Spinal cord (tissue), 10 donors: ENCODE measurements around the gene REST. TPM values are rescaled to one million over a fixed set of nuclear protein-coding genes. Genes with fewer than 3 reads are reported as not detected.
"Not testable (repeated sequence)": the region's sequence is repeated elsewhere in the genome, so short reads cannot be mapped to it uniquely, and the experiment has no call there.

Experiments
- DNase-seq, 6 donors: peaks; one replicate each; pipeline versions ENCODE4 v3.0.0 to v3.0.0-alpha.2; 2013 to 2015; ENCODE audit warnings: low spot score in 6 of 6, low read depth in 4 of 6
- H3K27ac ChIP-seq: one replicate; pipeline ENCODE4 v1.5.1; 2013; ENCODE audit warnings: low read depth, low read length, control low read depth
- H3K27me3 ChIP-seq: one replicate; pipeline ENCODE4 v1.6.1; 2013; ENCODE audit warnings: low read length; ENCODE audit not compliant: control insufficient read depth, insufficient read depth
- H3K36me3 ChIP-seq: one replicate; pipeline ENCODE4 v1.6.1; 2013; ENCODE audit warnings: low read length; ENCODE audit not compliant: control insufficient read depth, insufficient read depth
- H3K4me1 ChIP-seq: one replicate; pipeline ENCODE4 v1.6.1; 2013; ENCODE audit warnings: low read length; ENCODE audit not compliant: control insufficient read depth, insufficient read depth
- H3K4me3 ChIP-seq: one replicate; pipeline ENCODE4 v1.5.1; 2013; ENCODE audit warnings: low read depth, low read length, control low read depth
- H3K9me3 ChIP-seq: one replicate; pipeline ENCODE4 v1.6.1; 2013; ENCODE audit warnings: low read length; ENCODE audit not compliant: control insufficient read depth, insufficient read depth
- WGBS: methylation state at CpG from one replicate; pipeline ENCODE4 v1.1.5; 2013; ENCODE audit warnings: missing lambda C conversion rate; ENCODE audit not compliant: insufficient coverage; 5-methylcytosine and 5-hydroxymethylcytosine counted together
- polyA plus RNA-seq, 2 donors: library from polyadenylated mRNA; unstranded; fragments of 120-200 nt; gene quantifications; one replicate each; pipeline ENCODE4 v1.2.1, GENCODE V29; 2013; ENCODE audit not compliant: insufficient read length in 2 of 2
- total RNA-seq, 2 donors: library from RNA; depleted of rRNA in 1 of 2; stranded (reverse); fragments of 120-200 nt in 1 of 2; fragments of >200 nt in 1 of 2; gene quantifications; one replicate each; pipeline versions ENCODE4 v1.2.3 to v1.2.4, GENCODE V29; 2013 to 2014
- donor health status: healthy.

Gene REST
- total and polyA plus RNA-seq, 4 donors: 12.3 to 42.9 (median 21.9) TPM

DNA sequence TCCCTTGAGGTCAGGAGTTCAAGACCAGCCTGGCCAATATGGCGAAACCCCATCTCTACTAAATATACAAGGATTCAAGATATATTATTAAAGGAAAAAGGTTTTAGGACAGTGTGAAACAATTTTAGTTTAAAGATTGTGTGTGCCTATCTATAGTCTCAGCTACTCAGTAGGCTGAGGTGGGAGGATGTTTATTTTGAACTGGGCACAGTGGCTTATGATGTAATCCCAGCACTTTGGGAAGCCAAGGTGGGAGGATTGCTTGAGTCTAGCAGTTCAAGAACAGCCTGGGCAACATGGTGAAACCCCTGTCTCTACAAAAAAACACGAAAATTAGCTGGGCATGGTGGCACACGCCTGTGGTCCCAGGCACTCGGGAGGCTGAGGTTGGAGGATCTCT, 31.4 kb upstream of the REST start:
- Histone ChIP-seq H3K27me3 (no peaks in the 10 kb centered on the region), H3K36me3 (no peaks in the 10 kb centered on the region), H3K4me3 (no peak overlapping the region), H3K4me1 (peaks cover 8% of the 10 kb centered on the region), H3K9me3 (no peaks in the 10 kb centered on the region), H3K27ac (no peak overlapping the region)
- WGBS: 83% methylated on average over 1 of the region's 4 CpGs
- DNase-seq: no peak

DNA sequence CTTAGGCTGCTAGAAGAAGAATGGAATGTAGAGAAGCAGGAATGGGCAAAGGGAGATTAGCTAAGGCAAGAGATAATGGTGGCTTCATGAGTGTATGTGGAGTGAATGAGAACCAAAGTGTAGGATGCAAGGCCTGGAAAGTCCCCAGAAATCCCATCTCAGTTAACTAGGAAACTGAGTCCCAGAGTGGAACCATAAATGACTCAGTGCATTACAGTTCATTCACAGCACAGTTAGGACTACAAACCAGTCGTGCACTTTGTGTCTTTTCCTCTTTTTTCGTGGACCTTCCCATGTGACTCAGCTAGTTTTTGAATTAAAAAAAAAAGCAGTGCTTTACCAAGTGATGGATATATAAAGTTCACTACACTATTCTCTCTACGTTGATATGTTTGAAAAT, 27.7 kb upstream of the REST start:
- no peak overlapping the region for H3K4me3 ChIP-seq
- no peaks in the 10 kb centered on the region for H3K4me1 ChIP-seq
- H3K27me3 ChIP-seq: no peaks in the 10 kb centered on the region
- H3K36me3 ChIP-seq: no peaks in the 10 kb centered on the region
- no peak for DNase-seq
- H3K9me3 ChIP-seq: no peaks in the 10 kb centered on the region
- H3K27ac ChIP-seq: no peak overlapping the region
- WGBS: no CpG with 5 or more reads among the region's 3 CpGs

DNA sequence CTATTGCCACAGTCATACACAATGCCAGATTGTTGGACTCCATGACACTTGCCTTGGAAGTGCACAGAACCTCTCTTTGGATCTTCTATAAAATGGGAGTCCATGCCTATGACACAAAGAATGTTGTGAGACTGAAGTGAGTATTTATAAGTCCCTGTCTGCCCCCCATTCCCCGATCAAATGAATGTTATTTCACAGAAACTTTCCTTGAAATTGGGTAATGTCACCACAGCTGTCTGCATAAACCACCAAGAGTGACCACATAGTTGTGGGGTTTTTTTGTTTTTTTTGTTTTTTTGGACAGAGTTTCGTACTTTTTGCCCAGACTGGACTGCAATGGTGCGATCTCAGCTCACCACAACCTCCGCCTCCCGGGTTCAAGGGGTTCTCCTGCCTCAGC, 27.1 kb upstream of the REST start:
- Histone ChIP-seq H3K9me3 (no peaks in the 10 kb centered on the region), H3K27me3 (no peaks in the 10 kb centered on the region), H3K4me1 (no peaks in the 10 kb centered on the region), H3K36me3 (no peaks in the 10 kb centered on the region), H3K4me3 (no peak overlapping the region), H3K27ac (no peak overlapping the region)
- WGBS: 89% methylated on average over 4 of the region's 5 CpGs
- DNase-seq: no peak

DNA sequence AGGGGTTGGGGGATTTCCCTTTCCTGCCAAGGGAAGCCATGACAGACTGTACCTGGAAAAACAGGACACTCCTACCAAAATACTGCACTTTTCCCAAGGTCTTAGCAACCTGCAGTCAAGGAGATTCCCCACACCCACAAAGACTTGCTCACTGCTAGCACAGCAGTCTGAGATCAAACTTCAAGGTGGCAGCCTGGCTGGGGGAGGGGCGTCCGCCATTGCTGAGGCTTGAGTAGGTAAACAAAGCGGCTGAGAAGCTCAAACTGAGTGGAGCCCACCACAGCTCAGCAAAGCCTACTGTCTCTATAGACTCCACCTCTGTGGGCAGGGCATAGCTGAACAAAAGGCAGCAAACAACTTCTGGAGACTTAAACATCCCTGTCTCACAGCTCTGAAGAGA, 23.2 kb upstream of the REST start:
- not testable (repeated sequence) for H3K4me1 ChIP-seq, H3K27ac ChIP-seq, H3K36me3 ChIP-seq, H3K27me3 ChIP-seq, DNase-seq, H3K9me3 ChIP-seq, H3K4me3 ChIP-seq
- no CpG with 5 or more reads among the region's 3 CpGs for WGBS

DNA sequence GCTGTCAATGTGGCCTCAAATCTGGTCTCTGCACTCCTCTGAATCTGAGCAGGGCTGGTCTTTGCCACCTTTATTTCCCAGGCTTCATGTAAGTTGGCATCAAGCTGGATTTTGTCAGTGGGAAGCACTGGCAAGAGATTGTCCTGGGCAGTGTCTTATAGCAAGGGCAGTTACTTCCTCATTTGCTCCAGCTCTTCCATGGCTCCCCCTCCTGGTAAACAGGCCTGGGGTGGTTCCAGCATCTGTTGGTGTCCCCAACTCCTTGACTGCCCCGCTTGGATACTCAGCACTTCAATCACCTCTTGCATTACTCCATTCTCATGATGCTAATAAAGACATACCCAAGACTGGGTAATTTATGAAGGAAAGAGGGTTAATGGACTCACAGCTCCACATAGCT, 15.0 kb upstream of the REST start:
- no peaks in the 10 kb centered on the region for H3K9me3 ChIP-seq
- no peak overlapping the region for H3K27ac ChIP-seq
- DNase-seq: no peak
- no peaks in the 10 kb centered on the region for H3K27me3 ChIP-seq
- H3K4me1 ChIP-seq: no peaks in the 10 kb centered on the region
- no peaks in the 10 kb centered on the region for H3K36me3 ChIP-seq
- H3K4me3 ChIP-seq: no peak overlapping the region
- no CpG with 5 or more reads among the region's 1 CpG for WGBS

DNA sequence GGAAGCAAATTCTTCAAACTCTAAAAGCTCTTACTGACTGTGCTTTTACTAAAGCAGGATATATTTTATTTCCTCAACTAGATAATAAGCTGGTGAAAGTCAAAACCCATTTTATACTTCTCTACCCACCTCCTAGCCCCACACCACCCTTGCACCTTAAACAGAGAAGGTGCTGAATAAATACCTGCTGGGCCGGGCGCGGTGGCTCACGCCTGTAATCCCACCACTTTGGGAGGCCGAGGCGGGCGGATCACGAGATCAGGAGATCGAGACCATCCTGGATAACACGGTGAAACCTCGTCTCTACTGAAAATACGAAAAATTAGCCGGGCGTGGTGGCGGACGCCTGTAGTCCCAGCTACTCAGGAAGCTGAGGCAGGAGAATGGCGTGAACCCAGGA, 9.9 kb upstream of the REST start:
- not testable (repeated sequence) for H3K4me3 ChIP-seq, H3K4me1 ChIP-seq, H3K36me3 ChIP-seq, H3K9me3 ChIP-seq, H3K27me3 ChIP-seq, H3K27ac ChIP-seq, DNase-seq
- WGBS: 100% methylated on average over 1 of the region's 17 CpGs

DNA sequence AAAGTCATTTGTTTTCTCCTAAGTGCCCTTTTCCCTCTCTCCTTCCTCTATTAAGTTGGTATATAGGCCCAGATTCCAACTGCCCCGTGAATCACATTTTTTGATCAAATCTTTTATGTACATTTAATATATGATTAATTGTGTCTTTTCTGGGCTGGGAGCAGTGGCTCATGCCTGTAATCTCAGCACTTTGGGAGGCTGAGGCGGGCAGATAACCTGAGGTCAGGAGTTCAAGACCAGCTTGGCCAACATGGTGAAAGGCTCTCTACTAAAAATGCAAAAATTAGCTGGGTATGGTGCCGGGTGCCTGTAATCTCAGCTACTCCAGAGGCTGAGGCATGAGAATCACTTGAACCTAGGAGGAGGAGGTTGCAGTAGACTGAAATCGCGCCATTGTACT, 7.5 kb upstream of the REST start:
- not testable (repeated sequence) for H3K4me3 ChIP-seq, H3K9me3 ChIP-seq, DNase-seq, H3K4me1 ChIP-seq, H3K36me3 ChIP-seq, H3K27ac ChIP-seq, H3K27me3 ChIP-seq
- WGBS: 93% methylated on average over 4 of the region's 5 CpGs

DNA sequence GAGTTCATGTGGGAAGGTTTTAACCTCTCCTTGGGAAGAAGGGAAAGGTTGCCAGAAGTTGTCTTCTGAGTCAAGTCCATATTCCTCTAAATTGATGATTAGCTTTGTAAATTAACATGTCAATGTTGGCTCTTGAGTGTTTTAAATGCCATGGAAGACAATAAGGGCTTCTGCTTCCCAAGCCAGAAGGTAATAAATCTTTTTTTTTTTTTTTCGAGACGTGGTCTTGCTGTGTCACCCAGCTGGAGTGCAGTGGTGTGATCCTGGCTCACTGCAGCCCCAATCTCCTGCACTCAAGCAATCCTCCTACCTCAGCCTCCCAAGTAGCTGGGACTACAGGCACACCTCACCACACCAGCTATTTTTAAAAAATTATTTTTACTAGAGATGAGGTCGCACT, 5.0 kb upstream of the REST start:
- H3K27ac ChIP-seq: no peak overlapping the region
- H3K4me3 ChIP-seq: no peak overlapping the region
- H3K36me3 ChIP-seq: no peaks in the 10 kb centered on the region
- no peaks in the 10 kb centered on the region for H3K27me3 ChIP-seq
- WGBS: 50% methylated on average over 2 of the region's 3 CpGs
- no peaks in the 10 kb centered on the region for H3K9me3 ChIP-seq
- peaks cover 3% of the 10 kb centered on the region for H3K4me1 ChIP-seq
- DNase-seq: no peak

DNA sequence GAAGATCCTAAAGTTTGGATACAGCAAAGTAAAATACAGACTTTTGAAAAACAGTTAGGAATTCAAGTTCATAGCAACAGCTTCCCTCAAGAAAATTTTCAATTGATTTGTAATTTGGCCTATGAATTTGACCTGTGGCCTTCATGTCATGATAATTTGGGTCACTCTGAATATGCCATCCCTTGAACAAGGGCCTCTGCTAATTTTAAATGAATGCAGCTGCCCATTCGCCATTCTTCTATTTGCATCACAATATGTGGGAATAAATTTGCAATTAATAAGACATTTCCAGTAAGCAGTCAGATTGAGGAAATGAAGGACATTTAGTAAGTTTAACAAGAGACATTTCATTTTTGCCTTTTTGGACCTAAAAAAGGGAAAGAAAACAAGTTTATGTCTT, 1.9 kb upstream of the REST start:
- no peak for DNase-seq
- Histone ChIP-seq H3K4me1 (peaks cover 12% of the 10 kb centered on the region), H3K27me3 (no peaks in the 10 kb centered on the region), H3K27ac (no peak overlapping the region), H3K9me3 (no peaks in the 10 kb centered on the region), H3K4me3 (no peak overlapping the region), H3K36me3 (no peaks in the 10 kb centered on the region)
- WGBS: no CpG with 5 or more reads among the region's 1 CpG

DNA sequence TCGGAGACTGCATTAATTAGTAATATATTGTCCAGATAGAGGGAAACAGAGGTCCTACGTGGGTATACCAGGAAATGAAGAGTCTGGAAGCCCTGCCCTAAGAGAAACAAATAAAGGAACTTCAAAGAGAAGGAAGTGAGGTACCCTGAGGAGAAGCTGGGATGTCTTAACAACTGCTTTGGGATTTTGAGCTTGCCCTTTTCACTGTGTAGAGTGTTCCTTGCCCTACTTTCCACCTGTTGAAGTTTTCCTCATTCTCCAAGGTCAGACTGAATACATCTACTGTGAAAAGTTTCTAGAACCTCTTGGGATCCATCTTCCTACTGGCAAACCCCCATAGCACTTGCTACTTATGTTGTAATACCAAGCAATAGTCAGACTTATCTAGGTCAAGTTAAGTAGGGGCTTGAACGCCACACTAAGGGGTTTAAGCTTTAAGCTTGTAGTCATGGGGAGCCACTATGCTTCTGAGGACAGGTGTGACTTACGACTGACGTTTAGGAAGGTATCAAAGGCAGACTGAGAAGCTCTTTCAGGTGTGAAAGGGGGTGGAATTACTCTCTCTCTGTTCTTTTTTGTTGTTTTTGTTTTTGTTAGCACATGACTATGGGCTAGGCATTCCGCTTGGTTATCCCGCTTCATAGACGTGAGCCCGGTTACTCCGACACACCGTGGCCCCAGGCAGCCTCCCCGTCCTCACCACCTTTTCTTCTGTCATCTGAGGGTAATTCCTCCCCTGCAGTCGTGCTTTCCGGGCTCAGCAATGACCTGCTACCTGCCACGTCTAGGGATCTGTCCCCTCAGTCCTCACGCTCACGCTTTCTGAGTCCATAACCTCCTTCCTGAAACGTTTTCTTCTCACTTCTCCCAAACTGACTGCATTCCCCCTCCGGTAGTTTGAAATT, 959 bp upstream of the REST start:
- Histone ChIP-seq H3K36me3 (peaks cover 2% of the 10 kb centered on the region), H3K27me3 (no peaks in the 10 kb centered on the region), H3K27ac (peak overlapping the region; percentile 41), H3K4me3 (peak overlapping the region; percentile 47), H3K4me1 (peaks cover 19% of the 10 kb centered on the region), H3K9me3 (no peaks in the 10 kb centered on the region)
- no peak for DNase-seq
- WGBS: 25% methylated on average over 16 of the region's 19 CpGs
